Thyroid gland (tissue), 4 donors: ENCODE measurements around the gene DHDH.

Experiments used
- CTCF ChIP-seq, 6 experiments: fragments of 200-600 bp in 3 of 6; fragments of 450-650 bp in 3 of 6; sonication (generic) in 3 of 6; IDR thresholded peaks; one replicate each; pipeline ENCODE4 v1.5.1; 2016 to 2019; ENCODE audit warnings: antibody characterized with exemption in 6 of 6, mild to moderate bottlenecking in 2 of 6, inconsistent platforms in 1 of 6, moderate library complexity in 1 of 6
- POLR2A ChIP-seq, 2 donors: fragments of 450-650 bp; IDR thresholded peaks; one replicate each; pipeline ENCODE4 v1.6.1; 2017; ENCODE audit warnings: antibody characterized with exemption in 2 of 2, mild to moderate bottlenecking in 2 of 2, moderate library complexity in 1 of 2

GRCh38 chr19:48943081-48943480 lies 9.6 kb downstream of the DHDH start:
- TF ChIP-seq POLR2A (IDR thresholded peaks at IDR 0.05) (no peak), CTCF (IDR thresholded peaks at IDR 0.05) (no peak)
